ENCODE measurements around the gene KAT6B.

Gene KAT6B

DNA sequence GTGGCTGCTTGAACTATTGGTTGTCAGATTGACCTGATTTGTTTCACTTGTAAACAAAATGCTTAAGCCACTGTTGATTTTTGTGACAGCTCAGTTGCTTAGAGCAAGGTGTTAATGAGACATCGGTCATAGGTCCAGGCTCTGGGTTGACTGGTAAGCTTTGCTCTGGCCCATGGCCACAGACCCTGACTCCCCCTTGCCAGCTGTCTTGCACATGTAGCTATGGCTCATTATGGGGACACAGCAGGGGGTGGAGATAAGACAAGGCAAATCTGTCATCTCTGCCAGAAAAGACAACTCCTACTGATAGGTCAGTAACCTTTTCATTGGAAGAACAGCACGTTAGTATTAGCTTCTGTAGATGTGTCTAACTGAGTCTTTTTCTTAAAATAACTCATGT, 95.3 kb downstream of the KAT6B start:
- no peak for DNase-seq (ENCODE audit: low spot score)

DNA sequence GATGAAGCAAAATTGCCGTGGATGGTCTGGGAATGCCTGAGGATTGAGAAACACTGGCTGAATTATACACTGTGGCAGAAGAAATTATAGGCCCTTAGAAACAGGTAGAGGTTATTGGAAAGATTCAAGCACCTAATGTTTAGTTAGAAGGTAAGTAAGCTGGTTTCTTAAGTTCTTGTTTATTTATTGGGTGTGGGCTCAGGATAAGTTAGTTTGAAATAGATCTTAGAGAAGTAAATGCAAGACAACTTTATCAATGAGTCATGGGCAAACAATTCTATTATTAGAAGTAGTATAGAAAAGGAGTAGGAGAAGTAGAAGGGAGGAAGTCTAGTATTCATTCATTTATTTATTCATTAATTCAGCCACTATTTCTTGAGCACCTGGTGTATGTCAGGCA, 96.5 kb downstream of the KAT6B start:
- DNase-seq (ENCODE audit: low spot score) = no peak

- DNase-seq (ENCODE audit: low spot score) = no peak
Measured at GRCh38 chr10:74923556-74923955, 97.2 kb downstream of the KAT6B start.

- DNase-seq (ENCODE audit: low spot score) = peak; percentile 59
Measured at GRCh38 chr10:74924251-74924963, 98.0 kb downstream of the KAT6B start.

DNA sequence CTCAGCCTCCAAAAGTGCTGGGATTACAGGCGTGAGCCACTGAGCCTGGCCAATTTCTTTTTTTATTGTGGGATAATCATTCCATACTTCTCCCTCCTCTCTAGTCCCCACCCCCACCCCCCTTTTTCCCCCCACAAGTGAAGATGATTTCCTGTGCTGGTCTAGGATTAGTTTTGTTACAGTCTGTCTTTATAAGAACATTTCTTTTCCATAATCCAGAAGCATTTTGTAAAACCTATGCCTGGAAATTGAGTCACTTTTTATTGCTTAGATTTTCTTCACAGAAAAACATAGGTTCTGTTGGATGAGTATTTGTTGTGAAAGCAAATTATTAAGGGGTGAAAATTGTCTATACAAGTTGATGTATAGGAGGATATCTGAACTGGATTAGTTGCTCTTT, 98.9 kb downstream of the KAT6B start:
- no peak for DNase-seq (ENCODE audit: low spot score)

GRCh38 chr10:74925708-74926107, 99.3 kb downstream of the KAT6B start:
- no peak for DNase-seq (ENCODE audit: low spot score)

DNA sequence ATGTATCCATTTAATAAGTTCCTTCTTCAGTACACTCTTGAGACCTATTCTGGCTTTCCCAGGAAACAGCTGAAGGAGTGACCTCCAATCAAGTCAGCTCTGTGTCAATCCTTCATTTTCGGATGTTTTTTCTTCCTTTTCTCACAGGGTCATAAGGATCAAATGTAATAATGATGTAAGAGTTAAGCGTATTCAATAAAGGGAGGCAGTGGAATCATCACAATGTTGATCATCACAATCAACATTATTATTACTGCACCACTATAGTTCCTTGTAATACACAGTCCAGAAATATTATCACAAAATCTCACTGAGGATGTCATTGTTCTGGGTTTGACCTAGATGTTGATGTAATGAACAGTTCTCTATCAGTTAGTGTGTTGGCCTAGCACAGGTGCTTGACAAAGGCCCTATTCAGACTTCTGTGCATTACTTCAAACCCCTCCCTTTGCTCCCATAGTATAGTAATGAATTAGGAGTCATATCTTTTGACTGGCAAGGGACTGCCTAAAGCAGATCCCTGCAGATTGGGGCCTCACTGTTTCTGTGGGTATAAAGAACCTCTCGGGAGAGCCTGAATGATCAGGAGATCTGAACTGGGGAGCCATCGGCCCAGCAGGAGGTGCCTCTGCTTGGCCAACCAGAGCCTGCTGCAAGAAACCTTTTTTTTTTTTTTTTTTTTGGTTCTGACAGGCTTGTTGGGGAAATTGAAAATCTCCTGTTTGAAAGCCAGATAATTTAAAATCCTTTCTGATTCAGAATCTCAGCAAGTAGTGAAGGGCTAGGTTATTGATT, 100.6 kb downstream of the KAT6B start:
- DNase-seq (ENCODE audit: low spot score) = peak; percentile 83

- DNase-seq (ENCODE audit: low spot score) = no peak
Measured at GRCh38 chr10:74927701-74928100, 101.3 kb downstream of the KAT6B start.

- DNase-seq (ENCODE audit: low spot score) = no peak
Measured at GRCh38 chr10:74928742-74929191, 102.4 kb downstream of the KAT6B start.

DNA sequence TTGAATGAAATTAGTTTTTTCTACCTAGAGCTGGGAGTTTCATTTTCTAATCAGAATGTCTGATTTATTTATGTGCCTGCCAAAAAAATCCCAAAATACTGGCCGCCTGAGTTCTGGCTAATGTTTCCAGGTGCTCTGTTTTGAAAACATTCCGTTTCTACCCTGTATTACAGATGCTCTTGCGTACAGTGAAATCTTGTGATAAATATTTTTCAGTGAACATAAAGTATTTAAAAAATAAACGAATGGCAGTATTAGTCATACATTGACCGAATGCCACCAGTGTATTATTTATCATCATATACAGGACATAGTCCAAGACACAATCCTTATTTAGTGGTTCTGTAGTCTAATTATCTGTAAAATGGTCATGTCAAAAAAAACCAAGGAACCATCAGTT, 102.8 kb downstream of the KAT6B start:
- no peak for DNase-seq (ENCODE audit: low spot score)

DNA sequence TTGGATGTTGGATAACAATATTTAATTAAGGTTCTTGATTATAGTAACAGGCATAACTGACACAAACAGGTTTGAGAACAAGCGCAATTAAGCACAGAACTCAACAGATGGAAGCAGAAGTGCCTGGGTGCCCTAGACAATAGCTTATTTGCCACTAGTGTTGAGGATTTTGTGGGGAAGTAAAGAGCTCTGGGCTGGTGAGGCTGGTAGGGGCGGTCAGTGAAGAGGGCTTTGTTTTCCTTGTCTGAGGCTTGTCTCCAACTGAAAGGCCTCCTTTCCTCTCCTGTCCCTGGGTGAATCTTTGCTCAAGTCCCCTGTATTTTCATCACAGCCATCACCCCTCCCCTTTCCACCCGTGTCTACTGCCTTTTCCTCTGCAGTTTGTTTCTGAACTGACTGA, 104.6 kb downstream of the KAT6B start:
- no peak for DNase-seq (ENCODE audit: low spot score)

GRCh38 chr10:74932648-74933047, 106.2 kb downstream of the KAT6B start:
- peak; percentile 40 for DNase-seq (ENCODE audit: low spot score)

DNA sequence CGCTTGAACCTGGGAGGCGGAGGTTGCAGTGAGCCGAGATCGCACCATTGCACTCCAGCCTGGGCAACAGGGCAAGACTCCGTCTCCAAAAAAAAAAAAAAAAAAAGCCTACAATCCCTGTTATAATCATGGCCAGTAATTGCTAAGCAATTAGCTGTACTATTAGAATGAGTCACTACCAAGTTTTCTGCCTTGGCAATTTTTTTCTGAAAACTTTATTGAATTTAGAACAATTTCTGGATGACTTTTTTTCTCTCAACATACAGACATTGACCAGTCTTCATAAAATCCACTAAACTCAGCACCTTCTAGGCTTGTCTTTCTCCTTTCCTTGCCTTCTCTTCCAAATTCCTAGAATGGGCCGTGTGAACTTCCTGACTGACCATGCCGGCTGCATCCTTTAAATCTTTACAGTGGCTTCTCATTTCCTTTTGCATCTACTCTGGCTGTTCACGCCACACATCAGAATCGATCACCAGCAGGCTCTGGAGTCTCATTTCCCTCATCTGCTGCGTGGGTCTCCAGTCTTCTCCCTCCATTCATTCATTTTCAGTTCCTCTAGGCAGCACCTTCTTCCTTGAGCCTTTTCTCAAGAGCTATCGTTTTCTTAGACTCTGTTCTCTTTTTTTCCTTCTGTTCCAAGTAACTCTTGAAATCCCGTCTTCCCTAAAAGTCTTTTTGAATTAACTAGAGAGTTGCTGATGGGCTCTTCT, 107.9 kb downstream of the KAT6B start:
- DNase-seq (ENCODE audit: low spot score) = no peak

- DNase-seq (ENCODE audit: low spot score) = no peak
Measured at GRCh38 chr10:74936577-74937265, 110.3 kb downstream of the KAT6B start.

- DNase-seq (ENCODE audit: low spot score) = no peak
Measured at GRCh38 chr10:74937266-74937856, 111.0 kb downstream of the KAT6B start.

- no peak for DNase-seq (ENCODE audit: low spot score)
Measured at GRCh38 chr10:74944205-74944604, 117.8 kb downstream of the KAT6B start.

DNA sequence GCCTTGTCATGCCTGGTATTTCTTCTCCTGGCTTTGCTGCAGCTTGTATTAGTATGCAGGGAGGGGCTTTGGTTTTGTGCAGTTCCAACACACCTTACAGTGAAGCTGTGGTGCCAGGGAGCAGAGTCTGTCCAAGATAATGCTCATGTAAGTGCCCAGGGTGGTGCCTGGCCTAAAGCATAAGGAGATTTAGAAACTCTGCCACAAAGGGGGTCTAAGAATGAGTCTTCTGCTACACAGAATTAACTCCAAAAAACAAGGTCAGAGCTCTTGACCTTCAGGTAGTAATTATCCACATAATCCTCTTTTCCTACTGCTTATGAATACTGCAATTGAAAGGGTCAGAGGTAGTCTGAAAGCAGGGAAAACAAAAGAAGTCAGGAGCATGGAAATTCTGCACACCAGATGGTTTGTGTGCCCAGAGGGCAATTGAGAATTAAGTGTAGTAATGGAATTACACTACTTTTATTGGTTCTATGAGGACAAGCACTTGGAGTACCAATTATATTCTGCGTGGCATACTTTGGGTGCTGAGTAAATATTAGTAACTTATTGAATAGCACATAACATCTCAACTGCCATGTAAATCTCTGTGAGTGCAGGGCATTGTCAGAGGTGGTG, 121.5 kb downstream of the KAT6B start:
- DNase-seq (ENCODE audit: low spot score) = no peak

DNA sequence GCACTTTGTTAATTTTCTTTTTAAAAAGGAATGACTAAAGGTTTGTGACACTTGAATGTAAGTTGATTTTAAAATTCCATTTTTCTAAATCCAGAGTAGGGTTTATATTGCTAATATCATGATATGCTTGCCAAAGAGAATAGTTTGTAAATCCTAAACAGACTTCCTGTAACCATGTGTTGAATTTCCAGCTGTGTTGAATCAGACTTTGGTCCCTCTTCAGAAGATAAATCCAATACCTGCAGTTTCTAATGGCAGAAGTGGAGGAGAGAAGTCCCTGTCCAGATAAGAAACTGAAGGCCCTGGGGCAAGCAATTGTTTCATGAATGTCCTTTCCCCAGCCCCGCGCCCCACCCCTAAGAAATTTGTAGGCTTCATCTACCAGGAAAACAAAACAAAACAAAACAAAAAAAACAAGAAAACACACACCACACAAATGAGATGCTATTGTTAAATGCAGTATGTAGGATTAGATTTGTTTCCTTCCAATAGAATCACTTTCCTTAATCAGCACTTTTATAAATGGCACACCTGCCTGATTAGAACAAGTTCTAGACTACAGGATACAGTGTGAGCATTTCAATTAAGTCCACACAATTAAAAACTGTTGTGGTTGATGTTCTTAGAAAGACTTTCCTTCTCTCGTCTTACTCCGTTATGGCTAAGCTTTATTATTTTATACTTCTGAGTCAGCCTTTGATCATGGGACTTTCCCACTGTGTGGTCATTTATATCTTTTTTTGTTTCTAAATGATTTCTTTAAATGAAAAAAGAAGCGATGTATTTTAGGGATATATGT, 122.8 kb downstream of the KAT6B start:
- DNase-seq (ENCODE audit: low spot score) = no peak

GRCh38 chr10:74949843-74950765, 123.7 kb downstream of the KAT6B start:
- no peak for DNase-seq (ENCODE audit: low spot score)
